A673 (cell line): Measurements from ENCODE around the gene DMRT3.

ENCODE experiments used
- CTCF ChIP-seq: fragments of 300-800, 200-600 bp; sonication (generic); conservative IDR thresholded peaks from 2 replicates; pipeline ENCODE4 v1.5.1; 2017; ENCODE audit warnings: low read depth, mild to moderate bottlenecking, antibody characterized with exemption, low read length, moderate library complexity, mixed read lengths
- EZH2 ChIP-seq: fragments of 200-600 bp; sonication (generic); IDR thresholded peaks from 2 replicates; pipeline ENCODE4 v1.6.1; 2017; ENCODE audit warnings: borderline replicate concordance, low read depth, mild to moderate bottlenecking, mixed read lengths, antibody characterized with exemption, low read length; ENCODE audit not compliant: poor library complexity, severe bottlenecking

DNA sequence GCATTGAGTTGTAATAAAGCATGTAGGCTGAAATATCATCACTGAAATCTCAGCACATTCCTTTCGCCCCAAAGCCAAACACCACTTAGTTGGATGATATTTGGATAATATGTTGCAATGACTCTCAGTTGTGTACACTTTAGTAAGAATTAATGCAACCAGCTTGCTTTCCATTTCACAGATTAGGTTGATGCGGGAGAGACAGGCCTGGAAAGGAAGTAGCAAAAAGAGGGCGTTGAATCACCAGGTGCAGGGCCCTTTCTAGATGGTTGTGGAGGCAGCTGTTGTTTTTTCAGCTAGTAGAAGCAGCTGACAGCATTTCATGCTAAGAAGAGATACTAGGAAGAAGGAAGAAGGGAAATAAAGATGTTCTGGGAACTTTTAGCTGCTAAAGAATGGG lies 30.9 kb downstream of the DMRT3 start:
- no peak for TF ChIP-seq EZH2
- TF ChIP-seq CTCF = no peak
